ENCODE results near the gene RASGEF1C. TPM values are rescaled to one million over a fixed set of nuclear protein-coding genes. Genes with fewer than 3 reads are reported as not detected.

Gene RASGEF1C
- total RNA-seq, 2 donors from 2014 or later: not detected

- H3K27me3 ChIP-seq (replicated peaks; ENCODE audit: insufficient read depth): no peaks in the 10 kb centered on the region
- no peak for TF ChIP-seq CTCF (IDR thresholded peaks at IDR 0.05)
- no peak overlapping the region for H3K27ac ChIP-seq
- ATAC-seq (ENCODE audit: insufficient number of reproducible peaks, low FRiP score, low read depth) (no peak), DNase-seq (ENCODE audit: low spot score) (no peak)
- H3K4me1 ChIP-seq (ENCODE audit: control insufficient read depth in 1 of 2, low read depth in 2 of 2): no peaks in the 10 kb centered on the region
- H3K9me3 ChIP-seq: peaks cover 4% of the 10 kb centered on the region
- H3K4me3 ChIP-seq: no peak overlapping the region
- no peaks in the 10 kb centered on the region for H3K36me3 ChIP-seq
Observed at GRCh38 chr5:180162304-180162661, 46.7 kb downstream of the RASGEF1C start.

- no peak for DNase-seq (ENCODE audit: low spot score)
- no peak for ATAC-seq (ENCODE audit: insufficient number of reproducible peaks, low FRiP score, low read depth)
- Histone ChIP-seq H3K9me3 (peaks cover 4% of the 10 kb centered on the region), H3K4me1 (ENCODE audit: control insufficient read depth in 1 of 2, low read depth in 2 of 2) (no peaks in the 10 kb centered on the region), H3K27me3 (replicated peaks; ENCODE audit: insufficient read depth) (no peaks in the 10 kb centered on the region), H3K36me3 (no peaks in the 10 kb centered on the region), H3K27ac (no peak overlapping the region), H3K4me3 (no peak overlapping the region)
- TF ChIP-seq CTCF (IDR thresholded peaks at IDR 0.05): no peak
Observed at GRCh38 chr5:180161420-180162303, 47.3 kb downstream of the RASGEF1C start.

- Histone ChIP-seq H3K9me3 (peaks cover 4% of the 10 kb centered on the region), H3K27me3 (replicated peaks; ENCODE audit: insufficient read depth) (no peaks in the 10 kb centered on the region), H3K36me3 (no peaks in the 10 kb centered on the region), H3K4me1 (ENCODE audit: control insufficient read depth in 1 of 2, low read depth in 2 of 2) (no peaks in the 10 kb centered on the region), H3K27ac (no peak overlapping the region), H3K4me3 (no peak overlapping the region)
- no peak for ATAC-seq (ENCODE audit: insufficient number of reproducible peaks, low FRiP score, low read depth)
- no peak for DNase-seq (ENCODE audit: low spot score)
- TF ChIP-seq CTCF (IDR thresholded peaks at IDR 0.05): no peak
Observed at GRCh38 chr5:180160789-180161188, 48.2 kb downstream of the RASGEF1C start.

GRCh38 chr5:180160215-180160614 is 48.8 kb downstream of the RASGEF1C start:
- TF ChIP-seq CTCF (IDR thresholded peaks at IDR 0.05): no peak
- DNase-seq (ENCODE audit: low spot score): no peak
- no peaks in the 10 kb centered on the region for H3K36me3 ChIP-seq
- H3K9me3 ChIP-seq: peaks cover 4% of the 10 kb centered on the region
- no peak overlapping the region for H3K4me3 ChIP-seq
- H3K27ac ChIP-seq: no peak overlapping the region
- ATAC-seq (ENCODE audit: insufficient number of reproducible peaks, low FRiP score, low read depth): no peak
- no peaks in the 10 kb centered on the region for H3K27me3 ChIP-seq (replicated peaks; ENCODE audit: insufficient read depth)
- no peaks in the 10 kb centered on the region for H3K4me1 ChIP-seq (ENCODE audit: control insufficient read depth in 1 of 2, low read depth in 2 of 2)

GRCh38 chr5:180159756-180160155 is 49.3 kb downstream of the RASGEF1C start:
- Histone ChIP-seq H3K4me1 (ENCODE audit: control insufficient read depth in 1 of 2, low read depth in 2 of 2) (no peaks in the 10 kb centered on the region), H3K27ac (no peak overlapping the region), H3K27me3 (replicated peaks; ENCODE audit: insufficient read depth) (no peaks in the 10 kb centered on the region), H3K9me3 (peaks cover 4% of the 10 kb centered on the region), H3K36me3 (no peaks in the 10 kb centered on the region), H3K4me3 (no peak overlapping the region)
- TF ChIP-seq CTCF (IDR thresholded peaks at IDR 0.05): no peak
- DNase-seq (ENCODE audit: low spot score) (no peak), ATAC-seq (ENCODE audit: insufficient number of reproducible peaks, low FRiP score, low read depth) (no peak)
